ENCODE data around the gene OSBPL9. TPM values are rescaled to one million over a fixed set of nuclear protein-coding genes. Genes with fewer than 3 reads are reported as not detected.
"Not testable (repeated sequence)": the region's sequence is repeated elsewhere in the genome, so short reads cannot be mapped to it uniquely, and the experiment has no call there.

OSBPL9 gene
- polyA plus RNA-seq, 4 donors: 19.7 to 72.9 (median 31.8) TPM

- peak overlapping the region in 2 of 3 donors; percentile 33 to 84 for H3K27ac ChIP-seq (ENCODE audit: low read depth in 1 of 3, low read length in 2 of 3)
- FAIRE-seq (no peak), DNase-seq (no peak)
- 24 to 41% (median 30%) methylated on average over 12 of the region's 12 CpGs for WGBS, 3 donors
- no peaks in the 10 kb centered on the region for H3K9me3 ChIP-seq (ENCODE audit: control insufficient read depth in 2 of 2, insufficient read depth in 1 of 2, low read depth in 1 of 2, low read length in 1 of 2)
- no peaks in the 10 kb centered on the region for H3K36me3 ChIP-seq (ENCODE audit: control insufficient read depth in 3 of 3, insufficient read depth in 2 of 3, low read depth in 1 of 3, low read length in 3 of 3)
- H3K4me1 ChIP-seq (ENCODE audit: control insufficient read depth in 3 of 3, insufficient read depth in 2 of 3, low read depth in 1 of 3, low read length in 2 of 3): peaks cover 0 to 3% (median 2%) of the 10 kb centered on the region in 3 donors
- H3K27me3 ChIP-seq (ENCODE audit: control insufficient read depth in 3 of 3, insufficient read depth in 3 of 3, low read length in 3 of 3): no peaks in the 10 kb centered on the region
- H3K4me3 ChIP-seq (ENCODE audit: low read depth in 1 of 3, low read length in 3 of 3): peak overlapping the region; percentile 73 to 88 (median 80)
These were observed 111.8 kb downstream of the OSBPL9 start for GRCh38 chr1:51728611-51729155.

- no peak for FAIRE-seq
- peaks cover 0 to 3% (median 2%) of the 10 kb centered on the region in 3 donors for H3K4me1 ChIP-seq (ENCODE audit: control insufficient read depth in 3 of 3, insufficient read depth in 2 of 3, low read depth in 1 of 3, low read length in 2 of 3)
These were observed 112.4 kb downstream of the OSBPL9 start for GRCh38 chr1:51729156-51729823.

GRCh38 chr1:51729824-51730301, 113.0 kb downstream of the OSBPL9 start:
- DNase-seq: peak in 1 of 2 donors; percentile 58
- H3K36me3 ChIP-seq (ENCODE audit: control insufficient read depth in 3 of 3, insufficient read depth in 2 of 3, low read depth in 1 of 3, low read length in 3 of 3): no peaks in the 10 kb centered on the region
- no peaks in the 10 kb centered on the region for H3K9me3 ChIP-seq (ENCODE audit: control insufficient read depth in 2 of 2, insufficient read depth in 1 of 2, low read depth in 1 of 2, low read length in 1 of 2)
- H3K4me3 ChIP-seq (ENCODE audit: low read depth in 1 of 3, low read length in 3 of 3): peak overlapping the region; percentile 73 to 82 (median 80)
- H3K27ac ChIP-seq (ENCODE audit: low read depth in 1 of 3, low read length in 2 of 3): peak overlapping the region in 2 of 3 donors; percentile 74 to 84
- H3K4me1 ChIP-seq (ENCODE audit: control insufficient read depth in 3 of 3, insufficient read depth in 2 of 3, low read depth in 1 of 3, low read length in 2 of 3): peaks cover 0 to 3% (median 2%) of the 10 kb centered on the region in 3 donors
- WGBS, 3 donors: 1 to 2% (median 1%) methylated on average over 19 to 28 of the region's 28 CpGs
- H3K27me3 ChIP-seq (ENCODE audit: control insufficient read depth in 3 of 3, insufficient read depth in 3 of 3, low read length in 3 of 3): no peaks in the 10 kb centered on the region
- no peak for FAIRE-seq

More at GRCh38 chr1:51729156-51729823, 112.4 kb downstream of the OSBPL9 start:
- H3K27ac ChIP-seq (ENCODE audit: low read depth in 1 of 3, low read length in 2 of 3): peak overlapping the region in 2 of 3 donors; percentile 74 to 84
- no peaks in the 10 kb centered on the region for H3K9me3 ChIP-seq (ENCODE audit: control insufficient read depth in 2 of 2, insufficient read depth in 1 of 2, low read depth in 1 of 2, low read length in 1 of 2)
- whole genome bisulfite sequencing, 3 donors: 0 to 1% (median 1%) methylated on average over 33 to 53 of the region's 53 CpGs
- H3K27me3 ChIP-seq (ENCODE audit: control insufficient read depth in 3 of 3, insufficient read depth in 3 of 3, low read length in 3 of 3): no peaks in the 10 kb centered on the region
- peak overlapping the region; percentile 73 to 88 (median 80) for H3K4me3 ChIP-seq (ENCODE audit: low read depth in 1 of 3, low read length in 3 of 3)
- no peaks in the 10 kb centered on the region for H3K36me3 ChIP-seq (ENCODE audit: control insufficient read depth in 3 of 3, insufficient read depth in 2 of 3, low read depth in 1 of 3, low read length in 3 of 3)
- DNase-seq: peak; percentile 88 to 93

- Histone ChIP-seq H3K36me3 (ENCODE audit: control insufficient read depth in 3 of 3, insufficient read depth in 2 of 3, low read depth in 1 of 3, low read length in 3 of 3) (no peaks in the 10 kb centered on the region), H3K9me3 (ENCODE audit: control insufficient read depth in 2 of 2, insufficient read depth in 1 of 2, low read depth in 1 of 2, low read length in 1 of 2) (no peaks in the 10 kb centered on the region), H3K27ac (ENCODE audit: low read depth in 1 of 3, low read length in 2 of 3) (no peak overlapping the region), H3K4me1 (ENCODE audit: control insufficient read depth in 3 of 3, insufficient read depth in 2 of 3, low read depth in 1 of 3, low read length in 2 of 3) (peaks cover 2 to 6% (median 3%) of the 10 kb centered on the region in 3 donors), H3K27me3 (ENCODE audit: control insufficient read depth in 3 of 3, insufficient read depth in 3 of 3, low read length in 3 of 3) (no peaks in the 10 kb centered on the region), H3K4me3 (ENCODE audit: low read depth in 1 of 3, low read length in 3 of 3) (no peak overlapping the region)
- 84 to 96% (median 96%) methylated on average over 4 of the region's 4 CpGs for WGBS, 3 donors
- FAIRE-seq: no peak
- no peak for DNase-seq
These were observed 115.1 kb downstream of the OSBPL9 start for GRCh38 chr1:51731998-51732397.

GRCh38 chr1:51732701-51733425, 116.0 kb downstream of the OSBPL9 start:
- Histone ChIP-seq H3K27me3 (ENCODE audit: control insufficient read depth in 3 of 3, insufficient read depth in 3 of 3, low read length in 3 of 3) (no peaks in the 10 kb centered on the region), H3K4me1 (ENCODE audit: control insufficient read depth in 3 of 3, insufficient read depth in 2 of 3, low read depth in 1 of 3, low read length in 2 of 3) (peaks cover 2 to 7% (median 6%) of the 10 kb centered on the region in 3 donors), H3K4me3 (ENCODE audit: low read depth in 1 of 3, low read length in 3 of 3) (no peak overlapping the region), H3K36me3 (ENCODE audit: control insufficient read depth in 3 of 3, insufficient read depth in 2 of 3, low read depth in 1 of 3, low read length in 3 of 3) (no peaks in the 10 kb centered on the region), H3K27ac (ENCODE audit: low read depth in 1 of 3, low read length in 2 of 3) (no peak overlapping the region), H3K9me3 (ENCODE audit: control insufficient read depth in 2 of 2, insufficient read depth in 1 of 2, low read depth in 1 of 2, low read length in 1 of 2) (no peaks in the 10 kb centered on the region)
- FAIRE-seq (no peak), DNase-seq (no peak)
- WGBS, 3 donors: 92 to 94% (median 92%) methylated on average over 4 of the region's 4 CpGs

- FAIRE-seq; H3K36me3 ChIP-seq (ENCODE audit: control insufficient read depth in 3 of 3, insufficient read depth in 2 of 3, low read depth in 1 of 3, low read length in 3 of 3); DNase-seq; H3K9me3 ChIP-seq (ENCODE audit: control insufficient read depth in 2 of 2, insufficient read depth in 1 of 2, low read depth in 1 of 2, low read length in 1 of 2); H3K27me3 ChIP-seq (ENCODE audit: control insufficient read depth in 3 of 3, insufficient read depth in 3 of 3, low read length in 3 of 3); H3K4me3 ChIP-seq (ENCODE audit: low read depth in 1 of 3, low read length in 3 of 3); H3K27ac ChIP-seq (ENCODE audit: low read depth in 1 of 3, low read length in 2 of 3); H3K4me1 ChIP-seq (ENCODE audit: control insufficient read depth in 3 of 3, insufficient read depth in 2 of 3, low read depth in 1 of 3, low read length in 2 of 3): not testable (repeated sequence)
- 78 to 84% (median 82%) methylated on average over 7 of the region's 7 CpGs for WGBS, 3 donors
These were observed 116.5 kb downstream of the OSBPL9 start for GRCh38 chr1:51733426-51733774.

GRCh38 chr1:51733793-51734522, 117.1 kb downstream of the OSBPL9 start:
- H3K4me3 ChIP-seq (ENCODE audit: low read depth in 1 of 3, low read length in 3 of 3): no peak overlapping the region
- H3K36me3 ChIP-seq (ENCODE audit: control insufficient read depth in 3 of 3, insufficient read depth in 2 of 3, low read depth in 1 of 3, low read length in 3 of 3): no peaks in the 10 kb centered on the region
- no peaks in the 10 kb centered on the region for H3K9me3 ChIP-seq (ENCODE audit: control insufficient read depth in 2 of 2, insufficient read depth in 1 of 2, low read depth in 1 of 2, low read length in 1 of 2)
- H3K27ac ChIP-seq (ENCODE audit: low read depth in 1 of 3, low read length in 2 of 3): no peak overlapping the region
- peaks cover under 1 to 10% (median 6%) of the 10 kb centered on the region in 3 donors for H3K4me1 ChIP-seq (ENCODE audit: control insufficient read depth in 3 of 3, insufficient read depth in 2 of 3, low read depth in 1 of 3, low read length in 2 of 3)
- FAIRE-seq (no peak), DNase-seq (peak in 1 of 2 donors; percentile 15)
- H3K27me3 ChIP-seq (ENCODE audit: control insufficient read depth in 3 of 3, insufficient read depth in 3 of 3, low read length in 3 of 3): no peaks in the 10 kb centered on the region
- WGBS, 3 donors: 71 to 80% (median 78%) methylated on average over 7 of the region's 7 CpGs

Measured in small intestine (tissue), 7 donors.